DOHH2 (cell line): Measurements from ENCODE around the gene RPS17.

Experiments
- CTCF ChIP-seq: fragments of 200-600 bp; sonication (generic); IDR thresholded peaks from one replicate; pipeline ENCODE4 v1.5.1; 2014; ENCODE audit warnings: antibody characterized with exemption, mild to moderate bottlenecking, low read depth, low read length; ENCODE audit not compliant: poor library complexity, severe bottlenecking
- EZH2phosphoT487 ChIP-seq: fragments of 200-600 bp; sonication (generic); IDR thresholded peaks from 2 replicates; pipeline ENCODE4 v1.6.1; 2017; ENCODE audit warnings: borderline replicate concordance, mild to moderate bottlenecking, antibody characterized with exemption, low read length, moderate library complexity, mixed read lengths

GRCh38 chr15:82569834-82570233, 29.6 kb upstream of the RPS17 start:
- TF ChIP-seq CTCF, result no peak
- no peak for TF ChIP-seq EZH2phosphoT487
